VCaP (cell line): Measurements from ENCODE around the gene PSMC4.

Experiments
- H3K27ac ChIP-seq: fragments of 450-650 bp; 2 replicates; pipeline ENCODE4 v1.5.1; 2017
- CTCF ChIP-seq: fragments of 450-650 bp; conservative IDR thresholded peaks from 2 replicates; pipeline ENCODE4 v1.5.1; 2017; ENCODE audit warnings: mild to moderate bottlenecking, moderate library complexity

PSMC4 gene

GRCh38 chr19:39937787-39938186 is 33.2 kb upstream of the PSMC4 start:
- peak overlapping the region; percentile 77 for H3K27ac ChIP-seq
- no peak for TF ChIP-seq CTCF

- TF ChIP-seq CTCF: no peak
- H3K27ac ChIP-seq: no peak overlapping the region; the same call in 1 of the 2 replicates
Measured at GRCh38 chr19:39939556-39939955, 31.4 kb upstream of the PSMC4 start.

DNA sequence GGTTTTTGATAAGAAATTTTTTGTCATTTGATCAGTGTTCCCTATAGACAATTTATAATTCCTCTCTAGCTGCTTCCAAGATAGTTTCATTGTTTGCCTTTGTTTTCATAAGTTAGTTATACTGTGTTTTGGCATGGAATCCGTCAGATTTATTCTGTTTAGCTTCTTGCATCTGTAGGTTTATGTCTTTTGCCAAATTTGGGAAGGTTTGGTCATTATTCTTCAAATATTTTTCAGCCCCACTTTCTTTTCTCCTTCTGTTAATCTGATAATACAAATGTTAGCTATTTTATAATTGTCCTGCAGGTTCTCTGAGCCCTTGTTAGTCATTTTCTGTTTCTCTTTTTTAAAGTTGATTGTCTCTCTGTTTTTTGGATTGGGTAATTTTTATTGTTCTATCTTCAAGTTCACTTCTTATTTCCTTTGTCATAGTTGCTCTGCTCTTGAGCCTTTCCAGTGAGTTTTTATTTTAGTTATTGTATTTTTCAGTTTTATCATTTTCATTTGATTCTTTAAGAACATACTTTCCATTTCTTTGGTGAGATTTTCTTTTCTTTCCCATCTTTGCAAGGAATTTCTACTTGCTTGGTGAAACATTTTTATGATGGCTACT is 30.6 kb upstream of the PSMC4 start:
- peak overlapping the region; percentile 92; the same call in 1 of the 2 replicates for H3K27ac ChIP-seq
- TF ChIP-seq CTCF: no peak

- peak overlapping the region; percentile 92 for H3K27ac ChIP-seq
- no peak for TF ChIP-seq CTCF
Measured at GRCh38 chr19:39941151-39941550, 29.8 kb upstream of the PSMC4 start.

DNA sequence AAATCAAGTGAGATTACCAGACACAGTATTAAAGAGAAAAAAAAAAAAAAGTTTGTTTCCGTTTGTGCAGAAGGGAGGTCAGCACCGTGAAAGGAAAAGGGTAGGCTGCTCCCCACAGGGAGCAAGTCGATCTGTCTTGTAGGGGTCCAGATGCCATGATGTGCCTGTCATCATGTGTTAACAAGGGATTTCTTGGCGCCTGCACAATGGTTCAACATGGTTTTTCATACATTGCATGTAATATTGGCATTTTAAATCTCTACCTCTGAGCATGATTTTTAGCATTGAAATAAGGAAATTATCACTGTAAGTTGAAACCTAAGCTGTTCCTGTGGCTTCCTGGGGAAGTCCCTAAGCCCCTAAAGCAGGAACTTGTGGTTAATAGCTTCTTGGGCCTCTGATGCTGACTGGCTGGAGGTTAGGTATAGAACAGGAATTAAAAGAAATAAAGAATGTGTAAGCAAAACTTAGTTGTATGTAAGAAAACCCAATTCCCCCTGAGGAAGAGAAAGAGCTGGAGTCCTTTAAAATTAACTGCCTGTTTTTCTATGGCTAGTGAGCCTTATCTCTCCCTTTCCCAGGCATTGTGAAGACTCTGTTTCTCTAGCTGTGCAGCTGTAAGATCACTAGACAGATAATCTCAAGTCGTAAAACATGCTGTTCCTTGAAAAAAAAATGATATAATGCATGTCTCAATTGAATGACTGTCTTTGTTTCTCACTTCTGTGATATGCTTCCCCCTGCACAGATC is 29.2 kb upstream of the PSMC4 start:
- TF ChIP-seq CTCF: no peak
- H3K27ac ChIP-seq: peak overlapping the region; percentile 92

- TF ChIP-seq CTCF: no peak
- H3K27ac ChIP-seq: peak overlapping the region; percentile 92
Measured at GRCh38 chr19:39942366-39942730, 28.6 kb upstream of the PSMC4 start.

GRCh38 chr19:39943586-39943985 is 27.4 kb upstream of the PSMC4 start:
- H3K27ac ChIP-seq: peak overlapping the region; percentile 92
- no peak for TF ChIP-seq CTCF
